GM10266 (cell line): Measurements from ENCODE around the gene AMER1.

Experiments
- DNase-seq: peaks from one replicate; pipeline ENCODE4 v3.0.0; 2012; ENCODE audit errors: extremely low spot score
- TF ChIP-seq, protein P1 (sequence below): IDR thresholded peaks from 2 replicates; pipeline ENCODE4 v1.5.1; 2012; ENCODE audit warnings: mild to moderate bottlenecking, low read depth; ENCODE audit not compliant: control insufficient read depth, insufficient read depth; ENCODE audit errors: missing control alignments

Gene AMER1

DNA sequence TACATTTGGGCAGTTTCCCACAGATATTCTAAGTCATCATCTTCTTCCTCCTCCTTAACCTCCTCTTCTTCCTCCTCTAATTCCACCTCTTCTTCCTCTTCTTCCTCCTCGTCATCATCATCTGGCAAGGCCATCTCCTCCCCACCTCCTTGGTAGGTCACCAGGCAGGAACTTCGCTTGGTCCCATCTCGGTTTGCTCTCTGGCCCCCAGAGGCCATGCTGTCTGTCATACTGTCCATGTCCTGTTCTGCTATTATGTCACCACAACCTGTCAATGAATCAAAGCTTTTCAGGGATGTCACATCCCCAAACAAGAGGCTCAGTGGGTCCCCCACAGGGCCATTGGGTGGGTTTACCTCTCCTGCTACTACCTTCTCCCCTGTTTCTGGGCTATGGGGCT, 13.5 kb downstream of the AMER1 start:
- DNase-seq: no peak
- TF ChIP-seq, protein P1, sequence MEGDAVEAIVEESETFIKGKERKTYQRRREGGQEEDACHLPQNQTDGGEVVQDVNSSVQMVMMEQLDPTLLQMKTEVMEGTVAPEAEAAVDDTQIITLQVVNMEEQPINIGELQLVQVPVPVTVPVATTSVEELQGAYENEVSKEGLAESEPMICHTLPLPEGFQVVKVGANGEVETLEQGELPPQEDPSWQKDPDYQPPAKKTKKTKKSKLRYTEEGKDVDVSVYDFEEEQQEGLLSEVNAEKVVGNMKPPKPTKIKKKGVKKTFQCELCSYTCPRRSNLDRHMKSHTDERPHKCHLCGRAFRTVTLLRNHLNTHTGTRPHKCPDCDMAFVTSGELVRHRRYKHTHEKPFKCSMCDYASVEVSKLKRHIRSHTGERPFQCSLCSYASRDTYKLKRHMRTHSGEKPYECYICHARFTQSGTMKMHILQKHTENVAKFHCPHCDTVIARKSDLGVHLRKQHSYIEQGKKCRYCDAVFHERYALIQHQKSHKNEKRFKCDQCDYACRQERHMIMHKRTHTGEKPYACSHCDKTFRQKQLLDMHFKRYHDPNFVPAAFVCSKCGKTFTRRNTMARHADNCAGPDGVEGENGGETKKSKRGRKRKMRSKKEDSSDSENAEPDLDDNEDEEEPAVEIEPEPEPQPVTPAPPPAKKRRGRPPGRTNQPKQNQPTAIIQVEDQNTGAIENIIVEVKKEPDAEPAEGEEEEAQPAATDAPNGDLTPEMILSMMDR: no peak

DNA sequence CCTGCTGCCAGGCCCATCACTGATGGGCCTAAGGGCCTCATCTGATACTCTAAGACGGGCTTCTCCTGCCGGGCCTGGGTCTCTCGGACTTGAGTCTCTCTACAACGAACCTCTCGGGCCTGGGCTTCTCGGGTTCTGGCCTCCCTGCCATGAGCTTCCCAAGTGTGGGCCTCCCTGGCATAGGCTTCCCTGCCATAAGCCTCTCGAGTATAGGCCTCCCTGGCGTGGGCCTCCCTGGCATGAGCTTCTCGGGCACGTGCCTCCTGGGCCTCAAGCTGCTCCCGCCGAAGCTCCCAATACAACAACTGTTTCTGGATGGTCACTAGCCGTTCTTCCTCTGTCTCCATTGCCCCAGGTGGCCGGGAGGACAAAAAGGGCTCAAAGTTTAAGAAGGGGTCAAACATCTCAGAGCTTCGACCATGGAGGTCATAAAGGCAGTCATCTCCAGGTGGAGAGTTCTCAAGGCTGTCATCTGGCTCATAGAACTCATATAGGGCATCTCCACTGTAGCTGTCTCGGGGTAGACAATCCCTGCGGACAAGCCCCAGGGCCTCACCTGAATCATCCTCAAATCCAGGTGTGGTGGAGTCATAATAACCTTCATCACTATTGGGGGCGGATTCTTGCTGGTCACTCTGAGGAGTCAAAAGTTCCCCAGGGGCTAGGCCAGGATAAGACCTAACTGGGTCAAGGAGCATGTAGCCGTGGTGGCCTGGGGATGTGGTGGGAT, 14.1 kb downstream of the AMER1 start:
- DNase-seq: no peak
- TF ChIP-seq, protein P1: no peak

DNA sequence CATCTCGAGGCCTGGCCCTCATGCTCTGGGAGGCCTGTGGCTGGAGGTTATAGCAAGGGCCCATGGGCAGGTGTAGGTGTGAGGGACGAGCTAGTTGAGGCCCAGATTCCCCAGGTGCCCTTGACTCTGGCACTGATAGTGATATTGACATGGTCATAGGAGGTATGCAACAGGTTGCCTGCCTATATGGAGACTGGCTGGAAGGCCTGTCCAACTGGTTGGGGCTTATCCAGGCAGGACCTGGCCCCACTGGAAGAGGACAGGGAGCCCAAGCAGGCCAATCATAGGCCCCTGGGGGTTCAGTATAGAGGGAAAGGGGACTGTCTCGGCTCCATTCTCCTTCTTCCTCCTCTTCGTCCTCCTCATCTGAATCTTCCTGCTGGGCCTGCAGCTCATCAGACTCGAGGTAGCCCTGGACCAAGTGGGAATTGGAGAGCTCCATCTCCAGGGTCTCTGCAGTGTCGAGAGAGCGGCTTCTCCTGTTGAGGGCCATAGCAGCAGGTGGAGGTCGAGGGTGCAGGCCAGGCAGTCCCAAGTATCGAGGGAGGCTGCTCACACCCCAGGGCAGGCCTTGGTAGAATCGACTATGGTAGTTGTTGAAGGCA, 15.3 kb downstream of the AMER1 start:
- TF ChIP-seq, protein P1: no peak
- no peak for DNase-seq

DNA sequence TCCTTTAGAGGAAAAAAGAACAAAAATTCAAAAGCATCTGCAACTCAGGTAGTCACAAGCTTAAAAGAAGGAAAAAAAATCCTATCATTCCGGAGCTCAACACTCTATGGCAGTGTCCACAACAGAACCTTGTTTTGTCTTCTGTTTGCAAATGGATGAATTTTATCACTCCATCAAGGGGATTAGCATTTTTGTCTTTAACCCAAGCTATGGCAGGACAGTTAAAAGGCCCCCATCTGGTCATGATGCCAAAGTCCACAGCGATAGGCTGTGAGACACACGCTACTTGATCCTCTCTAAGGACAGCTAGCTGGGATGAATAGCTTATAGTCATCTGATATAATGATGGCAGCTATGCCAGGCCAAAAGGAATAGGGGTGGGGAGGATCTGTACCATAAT, 16.6 kb downstream of the AMER1 start:
- TF ChIP-seq, protein P1: no peak
- DNase-seq: no peak

DNA sequence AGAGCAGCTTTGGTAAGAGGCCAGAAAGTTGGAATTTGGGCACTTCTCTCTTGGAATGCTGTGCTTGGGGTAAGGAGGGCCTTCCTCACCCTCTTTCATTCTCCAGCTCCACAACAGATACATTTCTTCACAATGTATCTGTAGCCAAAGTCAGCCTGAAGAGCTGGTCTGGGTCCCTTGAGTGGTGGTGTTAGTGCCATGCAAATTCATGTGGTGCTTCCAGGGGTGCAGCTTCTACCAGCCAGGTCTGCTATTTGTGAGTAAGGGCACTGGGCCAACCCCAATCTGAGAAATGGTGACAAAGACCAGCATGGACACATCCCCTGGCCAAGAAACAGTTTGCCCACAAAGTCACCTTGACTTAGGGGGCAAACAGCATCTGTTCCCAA, 17.8 kb downstream of the AMER1 start:
- TF ChIP-seq, protein P1: no peak
- no peak for DNase-seq

DNA sequence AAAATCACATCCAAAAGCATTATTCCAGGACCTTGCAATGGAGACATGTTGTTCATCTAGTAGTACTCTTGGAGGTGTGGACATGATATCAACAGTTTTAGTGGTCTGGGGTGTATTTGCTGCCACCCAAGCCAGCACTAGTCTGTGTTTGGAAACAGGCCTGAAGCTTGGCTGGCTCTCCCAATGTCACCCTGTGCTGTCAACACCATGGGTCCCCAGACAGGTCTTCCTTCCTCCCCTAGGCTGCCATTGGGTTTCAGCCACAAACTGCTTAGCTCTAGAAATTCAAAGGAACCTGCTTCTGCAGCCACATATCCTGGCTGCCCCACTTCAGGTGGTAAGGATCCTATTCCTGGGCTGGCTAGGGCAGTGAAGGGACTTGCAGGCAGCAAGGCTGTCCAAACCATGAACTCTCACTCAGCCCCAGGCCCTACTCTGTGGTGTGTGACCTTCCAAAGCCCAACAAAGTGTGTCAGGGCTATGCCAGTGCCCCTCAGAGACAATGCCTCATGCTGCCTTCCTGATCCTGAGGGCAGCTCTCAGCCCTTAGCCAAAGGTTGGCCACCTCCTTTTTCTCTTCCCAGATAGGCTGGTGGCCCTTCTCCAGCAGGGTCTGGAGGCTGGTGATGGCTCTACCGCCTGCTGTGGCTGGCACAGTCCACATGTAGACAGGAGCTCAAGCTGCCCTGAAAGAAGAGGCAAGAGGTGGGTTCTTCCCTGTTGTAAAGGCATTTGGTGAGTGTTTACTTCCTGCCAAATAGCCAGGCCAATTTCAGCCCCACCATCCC, 18.3 kb downstream of the AMER1 start:
- TF ChIP-seq, protein P1: no peak

DNA sequence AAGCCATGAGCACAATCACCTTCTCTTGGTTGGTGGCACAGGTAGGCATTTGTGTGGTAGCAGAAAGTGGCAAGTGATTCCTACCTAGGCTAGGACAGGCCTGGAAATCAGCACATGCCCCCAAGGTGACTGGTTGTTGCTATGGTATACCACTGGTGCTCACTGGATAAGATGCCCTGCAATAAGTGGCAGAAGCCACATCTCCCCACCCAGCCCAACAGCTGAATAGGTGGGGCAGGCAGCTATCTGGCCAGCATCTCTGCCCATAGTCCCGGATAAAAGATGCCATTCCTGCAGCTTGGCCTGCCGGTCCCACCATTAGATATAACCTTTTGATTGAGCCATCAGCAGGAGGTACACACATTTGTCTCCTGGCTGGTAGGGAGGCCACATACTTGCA, 21.1 kb downstream of the AMER1 start:
- no peak for DNase-seq
- TF ChIP-seq, protein P1: no peak

More for the DNA sequence above, 18.3 kb downstream of the AMER1 start:
- DNase-seq: no peak
